ENCODE measurements around the gene WRAP73.
"Not testable (repeated sequence)": the region's sequence is repeated elsewhere in the genome, so short reads cannot be mapped to it uniquely, and the experiment has no call there.

Gene WRAP73

GRCh38 chr1:3596663-3597598 is 53.0 kb downstream of the WRAP73 start:
- no peak for DNase-seq (ENCODE audit: low spot score)

- no peak for DNase-seq (ENCODE audit: low spot score)
Measured at GRCh38 chr1:3595949-3596348, 54.0 kb downstream of the WRAP73 start.

GRCh38 chr1:3594706-3595377 is 55.1 kb downstream of the WRAP73 start:
- no peak for DNase-seq (ENCODE audit: low spot score)

- no peak for DNase-seq (ENCODE audit: low spot score)
Measured at GRCh38 chr1:3593745-3594144, 56.2 kb downstream of the WRAP73 start.

GRCh38 chr1:3593334-3593733 is 56.6 kb downstream of the WRAP73 start:
- no peak for DNase-seq (ENCODE audit: low spot score)

- no peak for DNase-seq (ENCODE audit: low spot score)
Measured at GRCh38 chr1:3590951-3591865, 58.7 kb downstream of the WRAP73 start.

GRCh38 chr1:3590139-3590763 is 59.7 kb downstream of the WRAP73 start:
- DNase-seq (ENCODE audit: low spot score), result no peak

- no peak for DNase-seq (ENCODE audit: low spot score)
Measured at GRCh38 chr1:3588395-3588794, 61.5 kb downstream of the WRAP73 start.

GRCh38 chr1:3586986-3587759 is 62.7 kb downstream of the WRAP73 start:
- DNase-seq (ENCODE audit: low spot score), result no peak

GRCh38 chr1:3585940-3586568 is 63.8 kb downstream of the WRAP73 start:
- DNase-seq (ENCODE audit: low spot score), result no peak

- DNase-seq (ENCODE audit: low spot score), result not testable (repeated sequence)
Measured at GRCh38 chr1:3585353-3585868, 64.5 kb downstream of the WRAP73 start.

- no peak for DNase-seq (ENCODE audit: low spot score)
Measured at GRCh38 chr1:3584915-3585314, 65.0 kb downstream of the WRAP73 start.

- DNase-seq (ENCODE audit: low spot score), result not testable (repeated sequence)
Measured at GRCh38 chr1:3583751-3584150, 66.2 kb downstream of the WRAP73 start.

GRCh38 chr1:3581296-3582036 is 68.4 kb downstream of the WRAP73 start:
- DNase-seq (ENCODE audit: low spot score), result no peak

All from ecto neural progenitor cell (in vitro differentiated cells).